Bronchial epithelial cell (primary cell): ENCODE results near the gene SYNPR. TPM values are rescaled to one million over a fixed set of nuclear protein-coding genes. Genes with fewer than 3 reads are reported as not detected.

Experiments used
- DNase-seq: peaks from one replicate; pipeline ENCODE4 v3.0.0-alpha.2; 2010; ENCODE audit warnings: low read depth
- FAIRE-seq: peaks from 2 replicates; lab custom pipeline; 2011; peaks lifted over from hg19 to GRCh38; lab: Jason Lieb, UNC
- H3K27me3 ChIP-seq: 2 replicates; pipeline ENCODE4 v1.5.1; 2011; ENCODE audit warnings: low read length; ENCODE audit not compliant: control insufficient read depth, insufficient read depth
- H3K36me3 ChIP-seq: 2 replicates; pipeline ENCODE4 v1.5.1; 2011; ENCODE audit warnings: low read length; ENCODE audit not compliant: control insufficient read depth, insufficient read depth
- H3K4me3 ChIP-seq: 2 replicates; pipeline ENCODE4 v1.5.1; 2011; ENCODE audit warnings: mild to moderate bottlenecking, low read depth, low read length, control low read depth
- total RNA-seq: library from RNA; depleted of rRNA; stranded (reverse); fragments of >200 nt; gene quantifications from 2 replicates; pipeline ENCODE4 v1.2.1, GENCODE V29; 2014
- TF ChIP-seq, protein P1 (sequence below): IDR thresholded peaks from 2 replicates; pipeline ENCODE4 v1.5.1; 2011; ENCODE audit warnings: mild to moderate bottlenecking, moderate library complexity, low read length, control low read depth, inconsistent platforms; ENCODE audit not compliant: insufficient read depth, severe bottlenecking

Gene SYNPR
- total RNA-seq, 1 donor from 2014 or later: not detected

DNA sequence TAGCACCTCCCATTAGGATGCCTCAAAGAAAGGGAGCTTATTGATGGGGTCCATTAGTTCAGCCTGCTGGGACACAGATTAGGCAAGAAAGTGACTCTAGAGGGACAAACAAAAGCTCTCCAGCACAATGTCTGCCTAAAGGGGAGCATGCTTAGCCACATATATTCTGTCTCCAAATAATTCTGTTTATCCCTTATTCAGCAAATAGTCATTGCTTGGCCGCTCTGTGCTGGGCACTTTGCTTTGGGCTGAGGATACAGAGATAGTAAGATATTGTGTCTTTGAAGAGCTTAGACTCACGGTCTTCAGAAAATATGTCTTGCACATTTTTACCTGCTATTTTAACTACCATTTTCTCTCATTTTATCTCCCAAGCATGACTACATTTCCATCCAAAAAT lies 159.8 kb downstream of the SYNPR start:
- FAIRE-seq (no peak), DNase-seq (no peak)
- Histone ChIP-seq H3K36me3 (no peaks in the 10 kb centered on the region), H3K4me3 (no peak overlapping the region), H3K27me3 (peaks cover 2% of the 10 kb centered on the region)
- TF ChIP-seq, protein P1, sequence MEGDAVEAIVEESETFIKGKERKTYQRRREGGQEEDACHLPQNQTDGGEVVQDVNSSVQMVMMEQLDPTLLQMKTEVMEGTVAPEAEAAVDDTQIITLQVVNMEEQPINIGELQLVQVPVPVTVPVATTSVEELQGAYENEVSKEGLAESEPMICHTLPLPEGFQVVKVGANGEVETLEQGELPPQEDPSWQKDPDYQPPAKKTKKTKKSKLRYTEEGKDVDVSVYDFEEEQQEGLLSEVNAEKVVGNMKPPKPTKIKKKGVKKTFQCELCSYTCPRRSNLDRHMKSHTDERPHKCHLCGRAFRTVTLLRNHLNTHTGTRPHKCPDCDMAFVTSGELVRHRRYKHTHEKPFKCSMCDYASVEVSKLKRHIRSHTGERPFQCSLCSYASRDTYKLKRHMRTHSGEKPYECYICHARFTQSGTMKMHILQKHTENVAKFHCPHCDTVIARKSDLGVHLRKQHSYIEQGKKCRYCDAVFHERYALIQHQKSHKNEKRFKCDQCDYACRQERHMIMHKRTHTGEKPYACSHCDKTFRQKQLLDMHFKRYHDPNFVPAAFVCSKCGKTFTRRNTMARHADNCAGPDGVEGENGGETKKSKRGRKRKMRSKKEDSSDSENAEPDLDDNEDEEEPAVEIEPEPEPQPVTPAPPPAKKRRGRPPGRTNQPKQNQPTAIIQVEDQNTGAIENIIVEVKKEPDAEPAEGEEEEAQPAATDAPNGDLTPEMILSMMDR: no peak

DNA sequence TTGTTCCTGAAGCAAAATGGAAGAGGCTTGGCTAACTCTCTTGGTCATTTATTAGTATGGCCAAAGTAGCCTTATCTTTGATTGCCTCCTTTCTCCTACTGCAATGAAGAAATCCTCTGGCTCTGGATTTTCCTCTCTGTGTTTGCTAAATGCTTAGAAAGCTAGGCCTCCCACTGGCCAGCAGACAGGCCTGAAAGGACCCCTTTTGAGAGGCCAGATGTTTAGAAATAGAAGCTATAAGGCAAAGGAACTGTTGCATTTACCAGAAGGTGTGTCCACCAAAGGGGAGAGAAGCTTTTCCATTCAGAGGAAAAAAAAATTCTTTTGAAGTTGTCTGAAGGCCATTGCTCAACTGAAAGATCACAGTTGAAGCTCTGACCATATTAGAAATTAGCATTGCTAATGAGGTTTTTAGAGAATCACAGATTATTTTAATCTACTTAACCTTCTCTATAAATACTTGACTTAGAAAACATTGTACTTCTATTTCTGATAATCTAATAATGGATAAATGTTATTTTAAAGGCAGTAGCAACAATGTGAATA lies 160.8 kb downstream of the SYNPR start:
- FAIRE-seq (no peak), DNase-seq (no peak)
- H3K36me3 ChIP-seq: no peaks in the 10 kb centered on the region
- H3K4me3 ChIP-seq: no peak overlapping the region
- H3K27me3 ChIP-seq: peaks cover 2% of the 10 kb centered on the region
- TF ChIP-seq, protein P1: no peak

DNA sequence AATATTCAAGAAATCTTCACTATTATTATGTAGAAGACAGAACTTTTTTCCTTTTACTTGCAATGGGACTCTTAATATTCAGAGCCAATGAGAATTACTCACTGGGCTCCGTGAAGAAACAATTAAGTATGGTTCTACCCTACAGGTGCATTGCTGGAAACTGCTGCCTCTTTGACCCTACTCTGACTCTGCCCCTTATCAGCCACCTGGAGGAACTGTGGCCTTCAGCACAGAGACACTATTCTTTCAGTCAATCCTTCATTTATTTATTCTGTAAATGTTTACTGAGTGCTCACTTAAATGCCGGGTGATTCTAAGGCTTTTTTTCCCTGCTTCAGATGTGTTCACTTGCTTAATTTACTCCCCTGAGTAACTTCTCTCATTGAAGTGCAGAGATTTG lies 163.2 kb downstream of the SYNPR start:
- FAIRE-seq: no peak
- TF ChIP-seq, protein P1: no peak
- H3K27me3 ChIP-seq: peaks cover 2% of the 10 kb centered on the region
- H3K36me3 ChIP-seq: no peaks in the 10 kb centered on the region
- H3K4me3 ChIP-seq: no peak overlapping the region
- DNase-seq: no peak

DNA sequence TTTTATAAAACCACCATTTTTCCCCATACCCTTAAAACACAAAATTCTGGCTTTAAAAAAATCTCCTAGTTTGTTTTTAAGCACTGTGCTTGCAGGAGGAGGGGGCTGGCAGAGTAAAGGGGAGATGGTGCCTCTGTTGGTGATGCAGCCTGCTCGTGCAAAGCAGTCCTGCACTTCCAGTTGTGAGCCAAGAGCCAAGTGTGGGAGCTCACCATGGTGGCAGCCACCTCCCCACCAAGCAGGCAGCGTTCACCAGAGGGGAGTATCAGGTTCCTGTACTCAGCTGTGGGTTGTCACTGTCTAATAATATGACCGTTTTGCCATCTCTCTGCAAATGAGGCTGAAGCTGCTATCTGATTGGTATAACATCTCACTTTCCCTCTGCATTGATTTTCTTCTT lies 164.8 kb downstream of the SYNPR start:
- FAIRE-seq (no peak), DNase-seq (no peak)
- Histone ChIP-seq H3K36me3 (no peaks in the 10 kb centered on the region), H3K27me3 (peaks cover 2% of the 10 kb centered on the region), H3K4me3 (no peak overlapping the region)
- TF ChIP-seq, protein P1: no peak

- Histone ChIP-seq H3K36me3 (no peaks in the 10 kb centered on the region), H3K4me3 (no peak overlapping the region), H3K27me3 (no peaks in the 10 kb centered on the region)
- TF ChIP-seq, protein P1: no peak
- FAIRE-seq (no peak), DNase-seq (peak; percentile 79)
These were observed 171.9 kb downstream of the SYNPR start for GRCh38 chr3:63450023-63450422.
